Measurements from ENCODE around the gene H2AZ2.

- TF ChIP-seq MXI1 (IDR thresholded peaks at IDR 0.05; ENCODE audit: borderline replicate concordance, low read depth, low read length) (no peak), CTCF (conservative IDR thresholded peaks at IDR 0.05; ENCODE audit: low read depth, low read length) (no peak), BHLHE40 (IDR thresholded peaks at IDR 0.05; ENCODE audit: low read depth, low read length) (no peak), SMC3 (IDR thresholded peaks at IDR 0.05; ENCODE audit: low read depth, low read length) (no peak), POLR2A (IDR thresholded peaks at IDR 0.05; ENCODE audit: low read depth, low read length) (no peak), CHD1 (IDR thresholded peaks at IDR 0.05; ENCODE audit: low read depth, low read length) (no peak), NFE2L2 (IDR thresholded peaks at IDR 0.05; ENCODE audit: low read depth, low read length) (no peak), RCOR1 (IDR thresholded peaks at IDR 0.05; ENCODE audit: insufficient replicate concordance, low read length) (no peak), RAD21 (IDR thresholded peaks at IDR 0.05; ENCODE audit: low read length) (no peak), ELK1 (IDR thresholded peaks at IDR 0.05; ENCODE audit: borderline replicate concordance, low read depth, low read length) (no peak)
Measured at GRCh38 chr7:44887293-44887692, 39.4 kb upstream of the H2AZ2 start.
